GM21619 (cell line): ENCODE measurements around the gene AKR1A1.
"Not testable (repeated sequence)": the region's sequence is repeated elsewhere in the genome, so short reads cannot be mapped to it uniquely, and the experiment has no call there.

Experiments used
- ATAC-seq: cut with Tn5 transposase; IDR thresholded peaks from one replicate; pipeline ENCODE4 v1.9.1; 2021; ENCODE audit not compliant: unreplicated experiment

AKR1A1 gene

GRCh38 chr1:45550401-45551351 lies at the start of gene AKR1A1:
TSS of gene AKR1A1 (plus strand) at chr1:45550826. CDS start at chr1:45561795, 10,969 bp downstream.
- ATAC-seq, result peak; percentile 84

- no peak for ATAC-seq
Observed at GRCh38 chr1:45501505-45501859, 49.1 kb upstream of the AKR1A1 start.

- ATAC-seq, result no peak
Observed at GRCh38 chr1:45503462-45504360, 46.9 kb upstream of the AKR1A1 start.

GRCh38 chr1:45507195-45507594 lies 43.4 kb upstream of the AKR1A1 start:
- ATAC-seq, result no peak

- no peak for ATAC-seq
Observed at GRCh38 chr1:45507893-45508292, 42.7 kb upstream of the AKR1A1 start.

- ATAC-seq, result no peak
Observed at GRCh38 chr1:45508295-45509151, 42.1 kb upstream of the AKR1A1 start.

GRCh38 chr1:45510036-45510971 lies 40.3 kb upstream of the AKR1A1 start:
- ATAC-seq, result no peak

GRCh38 chr1:45510972-45511527 lies 39.6 kb upstream of the AKR1A1 start:
- no peak for ATAC-seq

GRCh38 chr1:45512641-45513054 lies 38.0 kb upstream of the AKR1A1 start:
- ATAC-seq, result peak; percentile 56

- ATAC-seq, result not testable (repeated sequence)
Observed at GRCh38 chr1:45513532-45514260, 36.9 kb upstream of the AKR1A1 start.

GRCh38 chr1:45516036-45516435 lies 34.6 kb upstream of the AKR1A1 start:
- ATAC-seq, result no peak

- no peak for ATAC-seq
Observed at GRCh38 chr1:45516465-45516864, 34.2 kb upstream of the AKR1A1 start.

GRCh38 chr1:45518366-45518765 lies 32.3 kb upstream of the AKR1A1 start:
- not testable (repeated sequence) for ATAC-seq

GRCh38 chr1:45518910-45519309 lies 31.7 kb upstream of the AKR1A1 start:
- ATAC-seq, result no peak

GRCh38 chr1:45519774-45520173 lies 30.9 kb upstream of the AKR1A1 start:
- ATAC-seq, result not testable (repeated sequence)

GRCh38 chr1:45521413-45522323 lies 29.0 kb upstream of the AKR1A1 start, which contains the start of gene PRDX1:
TSS of gene PRDX1 (minus strand) at chr1:45521884. CDS start at chr1:45519043, 2,841 bp downstream.
- ATAC-seq, result peak; percentile 82

GRCh38 chr1:45522324-45523104 lies 28.1 kb upstream of the AKR1A1 start:
- no peak for ATAC-seq
